ENCODE data around the gene FOXP4.

Gene FOXP4

DNA sequence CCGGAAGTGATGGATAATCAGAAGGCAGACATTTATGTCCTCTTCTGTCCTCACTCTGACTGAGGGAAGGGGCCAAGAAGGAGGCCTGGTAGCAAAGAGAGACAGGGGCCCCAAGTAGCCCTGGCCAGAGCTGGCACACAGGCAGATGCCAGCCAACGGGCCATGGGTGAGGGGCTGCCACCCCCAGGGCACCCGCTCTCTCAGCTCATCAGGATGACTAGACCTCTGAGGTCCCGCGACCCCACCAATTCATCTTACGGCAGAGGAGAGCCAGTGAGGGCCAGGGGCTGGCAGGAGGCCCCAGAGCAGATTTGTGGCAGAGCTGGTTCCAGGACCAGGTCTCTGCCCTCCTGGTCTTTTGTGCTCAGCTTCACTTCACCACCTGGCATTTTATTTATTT lies 49.0 kb downstream of the FOXP4 start:
- H3K4me1 Mint-ChIP-seq (ENCODE audit: low read depth) = no peaks in the 10 kb centered on the region
- no peaks in the 10 kb centered on the region for H3K27me3 Mint-ChIP-seq
- H3K27ac Mint-ChIP-seq = no peak overlapping the region
- peaks cover 59% of the 10 kb centered on the region for H3K36me3 Mint-ChIP-seq (ENCODE audit: low read depth)
- H3K4me3 Mint-ChIP-seq = no peak overlapping the region
- H3K9me3 Mint-ChIP-seq = no peaks in the 10 kb centered on the region
- intact Hi-C loops (cut with micrococcal nuclease) = no loop called here

DNA sequence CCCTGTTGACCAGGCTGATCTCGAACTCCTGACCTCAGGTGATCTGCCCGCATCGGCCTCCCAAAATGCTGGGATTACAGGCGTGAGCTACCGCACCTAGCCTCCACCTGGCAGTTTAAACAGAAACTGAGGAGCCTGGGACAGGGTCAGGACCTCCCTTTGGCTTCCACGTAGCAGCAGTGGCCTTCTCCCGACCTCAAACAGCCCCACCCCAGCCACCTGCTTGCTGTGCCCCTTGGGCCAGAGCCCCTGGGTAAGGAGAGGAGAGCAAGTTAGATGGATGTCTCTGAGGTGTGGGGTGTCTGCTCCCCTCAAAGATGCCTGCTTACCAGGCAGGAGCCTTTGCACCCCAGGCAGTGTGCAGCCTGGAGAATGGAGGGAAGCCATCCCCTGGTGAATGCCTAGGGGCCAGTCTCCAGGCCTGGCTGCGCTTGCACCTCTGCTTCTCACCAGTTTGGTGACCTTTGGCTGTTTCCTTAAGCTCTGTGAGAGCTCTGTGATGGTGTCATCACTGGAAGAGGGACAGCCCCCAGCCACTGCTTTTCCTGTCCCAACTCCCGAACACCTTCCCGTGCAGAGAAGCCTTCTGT lies 50.0 kb downstream of the FOXP4 start:
- no peak overlapping the region for H3K27ac Mint-ChIP-seq
- H3K36me3 Mint-ChIP-seq (ENCODE audit: low read depth) = peaks cover 55% of the 10 kb centered on the region
- no peak overlapping the region for H3K4me3 Mint-ChIP-seq
- H3K4me1 Mint-ChIP-seq (ENCODE audit: low read depth) = no peaks in the 10 kb centered on the region
- intact Hi-C loops (cut with micrococcal nuclease) = no loop called here
- no peaks in the 10 kb centered on the region for H3K27me3 Mint-ChIP-seq
- H3K9me3 Mint-ChIP-seq = no peaks in the 10 kb centered on the region

DNA sequence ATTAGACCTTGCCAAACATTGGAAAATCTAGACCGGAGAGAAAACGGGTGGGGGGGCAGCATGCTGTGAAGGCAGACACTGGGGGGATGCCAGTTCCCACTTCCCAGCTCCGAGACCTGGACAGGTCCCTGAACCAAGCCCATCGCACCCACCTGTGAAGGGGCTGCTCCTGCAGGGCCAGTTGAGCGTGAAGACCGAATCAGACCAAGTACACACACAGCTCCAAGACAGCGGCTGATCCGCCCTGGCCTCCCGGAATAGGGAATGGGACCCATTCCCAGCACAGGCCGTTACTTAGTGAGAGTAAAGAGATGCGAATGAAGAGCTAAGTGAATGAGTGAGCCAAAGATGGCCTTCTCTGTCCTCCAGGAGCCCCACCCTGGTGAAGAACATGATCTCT lies 50.6 kb downstream of the FOXP4 start:
- H3K27ac Mint-ChIP-seq = no peak overlapping the region
- H3K4me3 Mint-ChIP-seq = no peak overlapping the region
- no peaks in the 10 kb centered on the region for H3K27me3 Mint-ChIP-seq
- peaks cover 53% of the 10 kb centered on the region for H3K36me3 Mint-ChIP-seq (ENCODE audit: low read depth)
- intact Hi-C loops (cut with micrococcal nuclease) = no loop called here
- H3K9me3 Mint-ChIP-seq = no peaks in the 10 kb centered on the region
- H3K4me1 Mint-ChIP-seq (ENCODE audit: low read depth) = no peaks in the 10 kb centered on the region

DNA sequence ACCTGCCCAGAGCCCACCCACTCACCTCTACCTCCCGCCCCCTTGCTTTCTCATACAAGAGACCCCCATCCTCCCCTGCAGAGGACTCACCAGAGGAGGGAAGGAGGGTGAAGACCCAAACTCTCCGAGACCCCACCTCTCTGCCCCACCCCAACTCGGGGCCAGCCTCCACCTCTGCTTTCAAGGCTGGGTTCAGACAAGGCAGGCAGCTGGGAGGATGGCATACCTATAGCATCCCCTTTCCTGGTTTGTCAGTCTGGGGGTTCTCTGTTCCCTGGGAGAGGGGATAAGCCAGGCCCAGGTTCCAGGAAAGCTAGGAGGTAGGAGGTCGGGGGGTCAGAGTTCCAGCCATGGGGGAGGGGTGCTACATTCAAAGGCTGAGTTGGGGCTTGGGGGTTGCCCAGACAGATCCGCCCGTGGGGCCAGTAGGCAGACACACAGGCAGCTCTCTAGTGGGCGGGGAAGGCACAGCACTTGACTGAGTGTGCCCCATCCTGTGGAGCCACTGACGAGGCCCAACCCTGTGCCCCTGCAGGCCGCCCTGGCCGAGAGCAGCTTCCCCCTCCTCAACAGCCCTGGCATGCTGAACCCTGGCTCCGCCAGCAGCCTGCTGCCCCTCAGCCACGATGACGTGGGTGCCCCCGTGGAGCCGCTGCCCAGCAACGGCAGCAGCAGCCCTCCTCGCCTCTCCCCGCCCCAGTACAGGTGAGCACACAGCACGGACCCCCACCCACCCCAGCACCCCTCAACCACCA lies 51.2 kb downstream of the FOXP4 start:
- no peak overlapping the region for H3K27ac Mint-ChIP-seq
- H3K36me3 Mint-ChIP-seq (ENCODE audit: low read depth) = peaks cover 53% of the 10 kb centered on the region
- intact Hi-C loops (cut with micrococcal nuclease) = no loop called here

GRCh38 chr6:41598670-41599014 lies 52.5 kb downstream of the FOXP4 start:
- Mint-ChIP-seq H3K4me3 (no peak overlapping the region), H3K36me3 (ENCODE audit: low read depth) (peaks cover 47% of the 10 kb centered on the region), H3K27ac (no peak overlapping the region), H3K9me3 (no peaks in the 10 kb centered on the region), H3K4me1 (ENCODE audit: low read depth) (no peaks in the 10 kb centered on the region), H3K27me3 (peaks cover 3% of the 10 kb centered on the region)
- intact Hi-C loops (cut with micrococcal nuclease) = no loop called here

More for the DNA sequence above, 51.2 kb downstream of the FOXP4 start:
- no peaks in the 10 kb centered on the region for H3K27me3 Mint-ChIP-seq
- no peaks in the 10 kb centered on the region for H3K4me1 Mint-ChIP-seq (ENCODE audit: low read depth)
- H3K9me3 Mint-ChIP-seq = no peaks in the 10 kb centered on the region
- no peak overlapping the region for H3K4me3 Mint-ChIP-seq

- Mint-ChIP-seq H3K27me3 (peaks cover 3% of the 10 kb centered on the region), H3K27ac (no peak overlapping the region), H3K4me3 (no peak overlapping the region), H3K36me3 (ENCODE audit: low read depth) (peaks cover 47% of the 10 kb centered on the region), H3K4me1 (ENCODE audit: low read depth) (no peaks in the 10 kb centered on the region), H3K9me3 (no peaks in the 10 kb centered on the region)
- intact Hi-C loops (cut with micrococcal nuclease) = no loop called here
Measured at GRCh38 chr6:41599015-41599851, 53.1 kb downstream of the FOXP4 start.

DNA sequence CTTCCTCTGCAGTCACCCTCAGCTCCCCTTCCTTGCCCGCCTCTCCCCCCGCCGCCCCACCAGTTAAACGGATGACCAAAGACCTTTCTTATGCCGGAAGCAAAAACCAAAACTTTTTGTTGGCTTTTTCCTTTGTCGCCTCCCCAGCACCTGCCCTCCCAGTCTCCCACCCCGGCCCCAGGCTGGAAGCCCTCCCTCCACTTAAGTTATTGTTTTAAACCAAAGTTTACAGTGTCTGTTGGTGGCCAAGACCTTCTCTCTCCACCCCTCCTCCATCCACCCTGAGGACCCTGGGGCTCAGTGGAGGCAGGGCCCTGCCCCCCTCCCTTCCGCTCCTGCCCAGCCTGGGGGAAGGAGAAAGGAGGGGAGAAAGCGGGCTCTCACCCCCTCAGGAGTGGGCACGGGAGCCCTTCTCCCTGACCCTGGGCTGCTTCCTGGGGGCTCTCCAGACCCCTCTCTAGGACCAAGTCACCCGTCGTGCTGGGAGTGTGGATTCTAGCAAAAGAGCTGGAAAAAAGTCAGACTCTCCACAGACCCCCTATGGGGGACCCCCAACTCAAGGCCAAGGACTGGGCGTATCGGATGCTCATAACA lies 53.8 kb downstream of the FOXP4 start:
- H3K4me3 Mint-ChIP-seq = no peak overlapping the region
- peaks cover 43% of the 10 kb centered on the region for H3K36me3 Mint-ChIP-seq (ENCODE audit: low read depth)
- intact Hi-C loops (cut with micrococcal nuclease) = loop anchor here (5.0 to 10.0 kb wide), 2 partner anchors 177 to 445 kb away; partner anchors contain the start of gene FRS3
- H3K27ac Mint-ChIP-seq = no peak overlapping the region
- H3K9me3 Mint-ChIP-seq = no peaks in the 10 kb centered on the region
- H3K27me3 Mint-ChIP-seq = peaks cover 4% of the 10 kb centered on the region
- H3K4me1 Mint-ChIP-seq (ENCODE audit: low read depth) = no peaks in the 10 kb centered on the region

DNA sequence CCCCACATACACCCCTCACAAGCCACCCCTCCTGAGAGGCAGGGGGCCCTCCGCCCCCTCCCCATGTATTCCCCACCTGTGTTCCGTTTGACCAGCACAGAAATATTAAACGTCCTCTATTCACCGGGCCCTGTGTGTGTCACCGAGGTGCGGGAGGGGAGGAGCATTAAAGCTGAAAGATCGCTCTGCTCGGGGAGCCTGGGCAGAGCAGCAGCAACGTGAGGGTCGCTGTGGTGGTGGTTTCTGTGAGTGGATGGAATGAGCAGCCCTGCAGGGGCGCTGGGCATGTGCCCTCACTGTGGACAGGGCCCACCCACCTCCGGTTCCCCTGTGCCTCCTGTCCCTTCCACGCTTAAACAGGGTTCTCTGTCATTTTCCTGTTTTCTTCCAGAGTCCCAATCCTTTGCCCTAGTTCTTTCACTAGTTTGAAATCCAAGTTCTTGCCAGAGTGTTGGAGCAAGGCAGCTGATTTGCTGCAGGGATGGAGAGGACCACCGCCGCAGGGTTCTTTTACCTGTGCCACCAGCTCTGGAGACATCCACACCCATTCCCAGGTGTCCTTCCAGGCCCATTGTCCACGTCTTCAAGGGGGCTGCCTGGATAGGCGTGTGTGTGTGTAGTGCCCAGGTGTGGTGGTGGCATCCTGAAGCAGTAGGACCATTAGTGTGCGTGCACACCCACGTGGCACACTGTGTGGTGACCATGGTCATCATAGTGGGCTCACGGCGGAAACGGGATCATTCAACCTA lies 54.5 kb downstream of the FOXP4 start:
- Mint-ChIP-seq H3K27ac (no peak overlapping the region), H3K4me1 (ENCODE audit: low read depth) (no peaks in the 10 kb centered on the region), H3K27me3 (peaks cover 5% of the 10 kb centered on the region), H3K36me3 (ENCODE audit: low read depth) (peaks cover 39% of the 10 kb centered on the region), H3K4me3 (no peak overlapping the region), H3K9me3 (no peaks in the 10 kb centered on the region)
- intact Hi-C loops (cut with micrococcal nuclease) = loop anchor here (5.0 to 10.0 kb wide), 2 partner anchors 177 to 444 kb away; partner anchors contain the start of gene FRS3

- intact Hi-C loops (cut with micrococcal nuclease) = loop anchor here (5.0 to 10.0 kb wide), 2 partner anchors 176 to 444 kb away; partner anchors contain the start of gene FRS3
- Mint-ChIP-seq H3K27ac (no peak overlapping the region), H3K4me1 (ENCODE audit: low read depth) (no peaks in the 10 kb centered on the region), H3K9me3 (no peaks in the 10 kb centered on the region), H3K4me3 (no peak overlapping the region), H3K36me3 (ENCODE audit: low read depth) (peaks cover 39% of the 10 kb centered on the region), H3K27me3 (peaks cover 5% of the 10 kb centered on the region)
Measured at GRCh38 chr6:41601248-41601549, 55.0 kb downstream of the FOXP4 start.

DNA sequence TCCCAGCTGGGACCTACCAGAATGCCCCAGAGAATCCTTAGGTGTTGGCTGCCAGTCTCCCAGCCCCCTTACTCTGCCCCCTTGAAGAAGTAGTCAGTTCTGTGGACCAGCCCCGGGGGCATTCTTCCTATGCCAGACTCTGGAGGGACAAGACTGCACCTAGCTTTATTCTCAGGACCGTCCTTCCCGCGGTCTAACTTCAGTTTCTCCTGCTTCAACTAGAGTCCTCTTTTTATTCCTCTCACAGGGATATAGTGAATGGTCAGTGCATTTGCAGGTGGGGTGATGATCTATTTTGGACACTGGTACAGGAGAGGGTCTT lies 56.2 kb downstream of the FOXP4 start:
- peaks cover 5% of the 10 kb centered on the region for H3K27me3 Mint-ChIP-seq

DNA sequence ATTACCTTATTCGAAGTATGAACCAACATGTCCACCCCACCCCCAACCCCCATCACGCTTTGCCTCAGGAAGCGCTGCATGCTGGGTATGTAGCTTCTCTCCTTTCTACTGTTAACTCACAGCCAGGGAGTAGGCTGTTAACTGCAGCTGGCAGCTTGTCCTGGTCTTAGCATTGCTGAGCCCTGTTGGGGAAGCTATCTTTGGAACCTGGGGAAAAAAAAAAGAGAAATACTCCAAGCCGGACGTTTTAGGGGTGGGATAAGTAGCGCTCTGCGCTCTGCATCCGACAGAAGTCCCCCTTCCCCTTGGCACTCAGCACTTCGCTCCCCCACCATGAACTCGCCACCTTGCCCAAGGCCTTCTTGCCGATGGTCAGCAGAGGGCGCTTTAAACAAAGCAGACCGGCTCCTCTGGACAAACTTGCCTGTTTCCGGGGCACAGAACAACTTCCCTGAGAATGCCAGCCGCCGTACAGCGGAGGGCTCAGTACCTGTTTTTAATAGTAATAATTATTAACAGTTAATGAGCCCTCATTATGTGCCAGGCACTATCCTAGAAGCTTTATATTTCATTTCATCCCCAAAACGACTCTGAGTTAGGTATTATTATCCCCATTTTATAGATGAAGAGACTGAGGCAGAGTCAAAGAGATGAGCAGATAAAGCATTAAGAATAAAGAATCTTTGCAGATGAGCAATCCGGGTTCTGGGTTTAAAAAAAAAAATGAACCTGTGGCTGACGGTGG lies 56.9 kb downstream of the FOXP4 start:
- H3K4me3 Mint-ChIP-seq = no peak overlapping the region
- no peaks in the 10 kb centered on the region for H3K9me3 Mint-ChIP-seq
- intact Hi-C loops (cut with micrococcal nuclease) = loop anchor here (1.0 to 10.0 kb wide), 3 partner anchors 80 to 442 kb away; partner anchors contain the start of gene FRS3
- H3K27me3 Mint-ChIP-seq = peaks cover 5% of the 10 kb centered on the region
- no peak overlapping the region for H3K27ac Mint-ChIP-seq
- no peaks in the 10 kb centered on the region for H3K4me1 Mint-ChIP-seq (ENCODE audit: low read depth)
- H3K36me3 Mint-ChIP-seq (ENCODE audit: low read depth) = peaks cover 23% of the 10 kb centered on the region

More for the DNA sequence above, 56.2 kb downstream of the FOXP4 start:
- Mint-ChIP-seq H3K9me3 (no peaks in the 10 kb centered on the region), H3K4me1 (ENCODE audit: low read depth) (no peaks in the 10 kb centered on the region), H3K4me3 (no peak overlapping the region), H3K36me3 (ENCODE audit: low read depth) (peaks cover 29% of the 10 kb centered on the region), H3K27ac (no peak overlapping the region)
- intact Hi-C loops (cut with micrococcal nuclease) = loop anchor here (5.0 to 10.0 kb wide), 2 partner anchors 175 to 442 kb away; partner anchors contain the start of gene FRS3

GRCh38 chr6:41604006-41604405 lies 57.8 kb downstream of the FOXP4 start:
- no peaks in the 10 kb centered on the region for H3K9me3 Mint-ChIP-seq
- no peak overlapping the region for H3K4me3 Mint-ChIP-seq
- peaks cover 7% of the 10 kb centered on the region for H3K27me3 Mint-ChIP-seq
- no peak overlapping the region for H3K27ac Mint-ChIP-seq
- no peaks in the 10 kb centered on the region for H3K4me1 Mint-ChIP-seq (ENCODE audit: low read depth)
- H3K36me3 Mint-ChIP-seq (ENCODE audit: low read depth) = peaks cover 14% of the 10 kb centered on the region
- intact Hi-C loops (cut with micrococcal nuclease) = loop anchor here (5.0 to 10.0 kb wide), 2 partner anchors 173 to 441 kb away; partner anchors contain the start of gene FRS3

- no peak overlapping the region for H3K27ac Mint-ChIP-seq
- H3K4me3 Mint-ChIP-seq = no peak overlapping the region
- no peaks in the 10 kb centered on the region for H3K4me1 Mint-ChIP-seq (ENCODE audit: low read depth)
- intact Hi-C loops (cut with micrococcal nuclease) = loop anchor here (10.0 kb wide), 1 partner anchor 439 kb away; no protein-coding TSS in a partner anchor
- H3K27me3 Mint-ChIP-seq = peaks cover 8% of the 10 kb centered on the region
- no peaks in the 10 kb centered on the region for H3K9me3 Mint-ChIP-seq
- peaks cover 3% of the 10 kb centered on the region for H3K36me3 Mint-ChIP-seq (ENCODE audit: low read depth)
Measured at GRCh38 chr6:41605649-41606048, 59.5 kb downstream of the FOXP4 start.
